ENCODE data around the gene GXYLT1.
"Not testable (repeated sequence)": the region's sequence is repeated elsewhere in the genome, so short reads cannot be mapped to it uniquely, and the experiment has no call there.

The GXYLT1 gene

GRCh38 chr12:42102720-42103119 is 42.0 kb downstream of the GXYLT1 start:
- no peak for DNase-seq (ENCODE audit: low read depth in 2 of 3, low spot score in 2 of 3)

DNA sequence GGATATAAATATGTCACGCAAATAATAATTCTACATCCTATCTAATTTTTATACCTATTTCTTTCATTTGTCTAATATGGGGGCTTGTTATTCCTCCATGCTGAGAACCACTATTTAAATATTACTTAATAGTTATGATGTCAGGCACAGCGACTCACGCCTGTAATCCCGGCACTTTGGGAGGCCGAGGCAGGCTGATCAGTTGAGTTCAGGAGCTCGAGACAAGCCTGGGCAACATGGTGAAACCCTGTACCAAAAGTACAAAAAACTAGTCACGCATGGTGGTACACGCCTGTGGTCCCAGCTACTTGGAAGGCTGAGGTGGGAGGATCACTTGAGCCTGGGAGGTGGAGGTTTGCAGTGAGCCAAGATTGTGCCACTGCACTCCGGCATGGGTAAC is 45.2 kb downstream of the GXYLT1 start:
- DNase-seq (ENCODE audit: low read depth in 2 of 3, low spot score in 2 of 3), result no peak

- DNase-seq (ENCODE audit: low read depth in 2 of 3, low spot score in 2 of 3), result no peak
Observed at GRCh38 chr12:42097971-42098370, 46.7 kb downstream of the GXYLT1 start.

GRCh38 chr12:42094277-42094676 is 50.4 kb downstream of the GXYLT1 start:
- no peak for DNase-seq (ENCODE audit: low read depth in 2 of 3, low spot score in 2 of 3)

DNA sequence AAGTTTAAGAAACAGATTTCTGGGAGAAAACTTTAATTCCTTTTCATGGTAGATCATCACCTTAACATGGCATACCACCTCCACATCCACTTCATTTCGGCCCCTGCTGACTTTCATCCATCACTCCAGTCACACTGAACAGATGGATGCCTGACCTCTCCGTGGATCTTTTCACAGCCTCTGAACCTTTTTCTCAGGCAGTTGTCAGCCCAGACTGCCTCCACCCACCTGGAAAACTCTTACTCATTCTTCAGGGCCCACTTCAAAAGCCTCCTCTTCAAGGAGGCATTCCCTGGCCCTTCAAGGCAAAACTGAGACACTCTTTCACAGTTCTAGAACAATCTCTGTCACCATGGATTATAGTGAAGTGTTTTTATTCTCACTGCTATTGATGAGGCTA is 52.9 kb downstream of the GXYLT1 start:
- DNase-seq (ENCODE audit: low read depth in 2 of 3, low spot score in 2 of 3), result no peak

DNA sequence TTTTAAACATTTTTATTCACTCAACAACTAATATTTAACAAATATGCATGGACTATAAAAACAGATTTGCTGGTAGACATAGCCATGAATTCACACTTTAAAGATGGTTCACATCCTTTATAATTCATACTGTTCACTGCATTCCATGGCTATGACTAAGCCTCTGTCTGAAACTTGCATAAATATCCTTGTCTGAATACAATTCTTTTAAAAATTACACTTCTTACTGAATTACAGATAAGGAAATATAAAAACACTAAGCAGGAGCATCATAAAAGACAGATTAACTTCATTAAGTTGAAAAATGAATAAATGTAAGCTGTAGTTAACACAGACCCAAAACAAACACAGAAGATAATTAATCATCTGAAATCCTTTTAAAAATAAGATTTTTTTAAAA is 53.8 kb downstream of the GXYLT1 start:
- no peak for DNase-seq (ENCODE audit: low read depth in 2 of 3, low spot score in 2 of 3)

GRCh38 chr12:42086031-42086430 is 58.6 kb downstream of the GXYLT1 start:
- DNase-seq (ENCODE audit: low read depth in 2 of 3, low spot score in 2 of 3), result no peak

GRCh38 chr12:42085594-42085993 is 59.1 kb downstream of the GXYLT1 start:
- no peak for DNase-seq (ENCODE audit: low read depth in 2 of 3, low spot score in 2 of 3)

GRCh38 chr12:42084522-42084921 is 60.2 kb downstream of the GXYLT1 start:
- DNase-seq (ENCODE audit: low read depth in 2 of 3, low spot score in 2 of 3), result no peak

GRCh38 chr12:42076976-42077375 is 67.7 kb downstream of the GXYLT1 start:
- no peak for DNase-seq (ENCODE audit: low read depth in 2 of 3, low spot score in 2 of 3)

- no peak for DNase-seq (ENCODE audit: low read depth in 2 of 3, low spot score in 2 of 3)
Observed at GRCh38 chr12:42070036-42070435, 74.6 kb downstream of the GXYLT1 start.

GRCh38 chr12:42059127-42059526 is 85.5 kb downstream of the GXYLT1 start:
- no peak for DNase-seq (ENCODE audit: low read depth in 2 of 3, low spot score in 2 of 3)

GRCh38 chr12:42056130-42056529 is 88.5 kb downstream of the GXYLT1 start:
- DNase-seq (ENCODE audit: low read depth in 2 of 3, low spot score in 2 of 3), result no peak

GRCh38 chr12:42053456-42053855 is 91.2 kb downstream of the GXYLT1 start:
- DNase-seq (ENCODE audit: low read depth in 2 of 3, low spot score in 2 of 3), result no peak

DNA sequence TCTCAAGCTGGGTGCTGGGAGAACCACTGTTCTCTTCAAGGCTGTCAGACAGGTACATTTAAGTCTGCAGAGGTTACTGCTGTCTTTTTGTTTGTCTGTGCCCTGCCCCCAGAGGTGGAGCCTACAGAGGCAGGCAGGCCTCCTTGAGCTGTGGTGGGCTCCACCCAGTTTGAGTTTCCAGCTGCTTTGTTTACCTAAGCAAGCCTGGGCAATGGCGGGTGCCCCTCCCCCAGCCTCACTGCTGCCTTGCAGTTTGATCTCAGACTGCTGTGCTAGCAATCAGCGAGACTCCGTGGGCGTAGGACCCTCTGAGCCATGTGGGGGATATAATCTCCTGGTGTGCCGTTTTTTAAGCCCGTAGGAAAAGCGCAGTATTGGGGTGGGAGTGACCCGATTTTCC is 95.7 kb downstream of the GXYLT1 start:
- not testable (repeated sequence) for DNase-seq (ENCODE audit: low read depth in 2 of 3, low spot score in 2 of 3)

GRCh38 chr12:42039577-42039976 is 105.1 kb downstream of the GXYLT1 start:
- no peak for DNase-seq (ENCODE audit: low read depth in 2 of 3, low spot score in 2 of 3)

GRCh38 chr12:42039176-42039575 is 105.5 kb downstream of the GXYLT1 start:
- DNase-seq (ENCODE audit: low read depth in 2 of 3, low spot score in 2 of 3), result no peak

DNA sequence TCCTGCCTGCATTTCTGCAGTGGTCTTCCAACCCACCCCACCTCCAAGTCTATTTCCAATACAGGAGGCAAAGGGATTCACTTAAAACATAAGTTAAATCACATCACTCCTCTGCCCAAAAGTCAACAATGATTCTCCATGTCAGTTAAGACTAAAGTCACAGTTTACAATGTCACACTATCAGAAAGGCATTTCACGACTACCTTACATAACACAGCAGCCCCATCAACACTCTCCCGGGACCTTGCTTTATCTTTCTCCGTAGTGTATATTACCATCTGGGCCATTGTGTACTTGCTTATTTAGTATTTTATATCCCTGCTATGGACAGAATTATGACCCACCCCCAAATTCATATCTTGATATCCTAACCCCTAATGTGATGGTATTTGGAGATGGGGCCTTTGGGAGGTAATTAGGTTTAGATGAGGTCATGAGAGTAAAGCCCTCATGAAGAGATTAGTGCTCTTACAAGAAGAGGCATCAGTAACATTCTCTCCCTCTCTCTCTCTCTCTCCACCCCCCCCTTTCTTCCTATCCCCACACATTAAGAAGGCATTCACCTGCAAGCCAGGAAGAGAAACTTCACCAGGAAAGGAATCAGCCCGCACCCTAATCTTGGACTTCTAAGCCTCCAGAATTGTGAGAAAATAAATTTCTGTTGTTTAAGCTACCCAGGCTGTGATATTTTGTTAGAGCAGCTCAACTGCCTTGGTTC is 112.7 kb downstream of the GXYLT1 start:
- no peak for DNase-seq (ENCODE audit: low read depth in 2 of 3, low spot score in 2 of 3)

Data from activated CD8-positive, alpha-beta memory T cell treated with anti-CD3 and anti-CD28 coated beads for 48 hours (primary cell).